Loucy (cell line): ENCODE measurements around the gene MYLK3.

Experiments
- EZH2phosphoT487 ChIP-seq: fragments of 200-600 bp; IDR thresholded peaks from 2 replicates; pipeline ENCODE4 v1.6.1; 2018; ENCODE audit warnings: antibody characterized with exemption, mild to moderate bottlenecking, moderate library complexity, borderline replicate concordance
- TF ChIP-seq, protein P1 (sequence below): fragments of 200-600 bp; sonication (generic); conservative IDR thresholded peaks from 2 replicates; pipeline ENCODE4 v1.5.1; 2014; ENCODE audit warnings: mild to moderate bottlenecking, antibody characterized with exemption, low read length

DNA sequence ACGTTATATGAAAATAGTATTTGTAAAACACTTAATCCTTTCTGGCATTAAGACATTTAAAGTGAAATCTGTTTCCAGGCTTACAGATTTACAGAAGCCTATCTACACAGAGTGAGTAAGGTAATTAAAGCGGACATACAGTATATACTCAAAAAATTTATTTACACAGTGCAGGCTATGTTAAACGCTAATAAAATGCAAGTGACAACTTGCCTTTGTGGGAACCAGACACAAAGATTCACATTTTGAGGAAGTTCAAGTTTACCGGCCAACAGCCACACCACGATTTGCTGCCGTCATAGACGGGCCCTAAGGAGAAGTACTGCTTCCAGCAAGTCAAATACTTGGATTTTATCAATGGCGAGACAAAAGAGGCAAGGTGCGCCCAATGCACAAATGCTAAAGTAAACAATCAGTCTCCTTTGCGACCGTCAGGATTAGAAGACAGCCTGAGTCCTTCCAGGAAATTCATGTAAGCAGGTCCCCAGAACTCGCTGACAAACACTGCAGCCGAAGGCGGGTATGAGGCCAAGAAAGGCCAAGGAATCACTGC lies 60.0 kb downstream of the MYLK3 start:
- TF ChIP-seq, protein P1, sequence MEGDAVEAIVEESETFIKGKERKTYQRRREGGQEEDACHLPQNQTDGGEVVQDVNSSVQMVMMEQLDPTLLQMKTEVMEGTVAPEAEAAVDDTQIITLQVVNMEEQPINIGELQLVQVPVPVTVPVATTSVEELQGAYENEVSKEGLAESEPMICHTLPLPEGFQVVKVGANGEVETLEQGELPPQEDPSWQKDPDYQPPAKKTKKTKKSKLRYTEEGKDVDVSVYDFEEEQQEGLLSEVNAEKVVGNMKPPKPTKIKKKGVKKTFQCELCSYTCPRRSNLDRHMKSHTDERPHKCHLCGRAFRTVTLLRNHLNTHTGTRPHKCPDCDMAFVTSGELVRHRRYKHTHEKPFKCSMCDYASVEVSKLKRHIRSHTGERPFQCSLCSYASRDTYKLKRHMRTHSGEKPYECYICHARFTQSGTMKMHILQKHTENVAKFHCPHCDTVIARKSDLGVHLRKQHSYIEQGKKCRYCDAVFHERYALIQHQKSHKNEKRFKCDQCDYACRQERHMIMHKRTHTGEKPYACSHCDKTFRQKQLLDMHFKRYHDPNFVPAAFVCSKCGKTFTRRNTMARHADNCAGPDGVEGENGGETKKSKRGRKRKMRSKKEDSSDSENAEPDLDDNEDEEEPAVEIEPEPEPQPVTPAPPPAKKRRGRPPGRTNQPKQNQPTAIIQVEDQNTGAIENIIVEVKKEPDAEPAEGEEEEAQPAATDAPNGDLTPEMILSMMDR = peak; percentile 62
- no peak for TF ChIP-seq EZH2phosphoT487
